Esophagus muscularis mucosa (tissue), 4 donors: ENCODE measurements around the gene TMPRSS12. TPM values are rescaled to one million over a fixed set of nuclear protein-coding genes. Genes with fewer than 3 reads are reported as not detected.
"Not testable (repeated sequence)": the region's sequence is repeated elsewhere in the genome, so short reads cannot be mapped to it uniquely, and the experiment has no call there.

Source experiments
- DNase-seq: peaks from one replicate; pipeline ENCODE4 v3.0.0-alpha.2; 2017; ENCODE audit errors: extremely low spot score
- H3K27ac ChIP-seq, 4 donors: fragments of 200-600 bp; sonication (generic); replicated peaks in 1 of 4; 1 replicate in 3 of 4; 2 replicates in 1 of 4; pipeline ENCODE4 v1.5.1; 2016 to 2019; ENCODE audit warnings: mild to moderate bottlenecking in 1 of 4
- H3K27me3 ChIP-seq, 4 donors: fragments of 200-600 bp; sonication (generic); one replicate each; pipeline versions ENCODE4 v1.5.1 to v1.6.0; 2016 to 2019
- H3K36me3 ChIP-seq, 4 donors: fragments of 200-600 bp; sonication (generic); one replicate each; pipeline ENCODE4 v1.5.1; 2016 to 2019
- H3K4me1 ChIP-seq, 4 donors: fragments of 200-600 bp; sonication (generic); one replicate each; pipeline ENCODE4 v1.5.1; 2016 to 2019
- H3K4me3 ChIP-seq, 4 donors: fragments of 200-600 bp; sonication (generic); 1 replicate in 2 of 4; 2 replicates in 2 of 4; pipeline ENCODE4 v1.5.1; 2016 to 2019; ENCODE audit warnings: mild to moderate bottlenecking in 4 of 4, moderate library complexity in 1 of 4
- H3K9me3 ChIP-seq, 4 donors: fragments of 200-600 bp; sonication (generic); 1 replicate in 3 of 4; 2 replicates in 1 of 4; pipeline ENCODE4 v1.5.1; 2016 to 2019
- EP300 ChIP-seq: sonication (generic); formaldehyde crosslinking; IDR thresholded peaks from one replicate; pipeline ENCODE4 v1.6.1; 2017; ENCODE audit warnings: antibody characterized with exemption
- POLR2A ChIP-seq: fragments of 450-650 bp; IDR thresholded peaks from one replicate; pipeline ENCODE4 v1.6.1; 2017; ENCODE audit warnings: antibody characterized with exemption, moderate library complexity, mild to moderate bottlenecking, low read depth
- POLR2AphosphoS5 ChIP-seq, 2 donors: sonication (generic); formaldehyde crosslinking; IDR thresholded peaks; one replicate each; pipeline ENCODE4 v1.6.1; 2017; ENCODE audit warnings: antibody characterized with exemption in 2 of 2
- WGBS: methylation state at CpG from one replicate; pipeline ENCODE4 v1.1.5; 2018; 5-methylcytosine and 5-hydroxymethylcytosine counted together
- intact Hi-C: fragments of 100-400 bp; cut with DNase I; formaldehyde crosslinking; loops from one replicate; pipeline ENCODE4 v1.15.1; 2023
- total RNA-seq, 4 donors: library from RNA; depleted of rRNA; stranded (reverse); fragments of >200 nt; gene quantifications; one replicate each; pipeline versions ENCODE4 v1.1.0 to v1.2.1, GENCODE V29; 2016
- TF ChIP-seq, protein P1 (sequence below), 3 experiments: fragments of 200-600 bp in 2 of 3; fragments of 450-650 bp in 1 of 3; sonication (generic) in 2 of 3; IDR thresholded peaks; one replicate each; pipeline ENCODE4 v1.5.1; 2017 to 2019; ENCODE audit warnings: antibody characterized with exemption in 3 of 3, mild to moderate bottlenecking in 2 of 3, moderate library complexity in 1 of 3

The TMPRSS12 gene
- total RNA-seq, 4 donors from 2014 or later = not detected

DNA sequence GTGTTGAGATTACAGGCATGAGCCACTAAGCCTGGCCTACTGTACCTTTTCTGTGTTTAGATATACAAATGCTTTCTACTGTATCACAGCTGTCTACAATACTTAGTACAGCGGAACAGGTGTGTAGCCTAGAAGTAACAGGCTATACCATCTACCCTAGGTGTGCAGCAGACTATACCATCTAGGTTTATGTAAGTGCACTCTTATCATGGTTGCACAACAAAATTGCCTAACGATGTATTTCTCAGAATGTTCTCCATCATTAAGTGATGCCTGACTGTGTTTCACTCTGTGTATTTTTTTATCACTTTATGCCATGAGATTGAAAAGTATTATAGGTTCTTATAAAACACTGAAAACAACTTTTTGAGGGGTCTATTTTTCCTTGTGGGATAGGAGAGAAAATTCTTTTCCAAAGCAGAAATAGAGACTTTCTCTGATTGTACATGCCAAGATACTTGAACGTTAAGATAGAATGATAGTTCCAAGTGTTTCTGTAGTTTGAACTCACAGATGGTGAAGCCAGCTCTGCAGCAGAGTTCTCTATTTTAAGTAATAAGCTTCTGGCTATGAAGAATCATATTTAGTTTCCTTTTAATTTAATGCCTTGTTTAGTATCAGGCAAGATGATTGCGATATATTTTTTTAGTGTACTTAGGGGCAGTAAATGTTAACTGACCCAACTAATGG lies 17.0 kb downstream of the TMPRSS12 start:
- TF ChIP-seq, protein P1, sequence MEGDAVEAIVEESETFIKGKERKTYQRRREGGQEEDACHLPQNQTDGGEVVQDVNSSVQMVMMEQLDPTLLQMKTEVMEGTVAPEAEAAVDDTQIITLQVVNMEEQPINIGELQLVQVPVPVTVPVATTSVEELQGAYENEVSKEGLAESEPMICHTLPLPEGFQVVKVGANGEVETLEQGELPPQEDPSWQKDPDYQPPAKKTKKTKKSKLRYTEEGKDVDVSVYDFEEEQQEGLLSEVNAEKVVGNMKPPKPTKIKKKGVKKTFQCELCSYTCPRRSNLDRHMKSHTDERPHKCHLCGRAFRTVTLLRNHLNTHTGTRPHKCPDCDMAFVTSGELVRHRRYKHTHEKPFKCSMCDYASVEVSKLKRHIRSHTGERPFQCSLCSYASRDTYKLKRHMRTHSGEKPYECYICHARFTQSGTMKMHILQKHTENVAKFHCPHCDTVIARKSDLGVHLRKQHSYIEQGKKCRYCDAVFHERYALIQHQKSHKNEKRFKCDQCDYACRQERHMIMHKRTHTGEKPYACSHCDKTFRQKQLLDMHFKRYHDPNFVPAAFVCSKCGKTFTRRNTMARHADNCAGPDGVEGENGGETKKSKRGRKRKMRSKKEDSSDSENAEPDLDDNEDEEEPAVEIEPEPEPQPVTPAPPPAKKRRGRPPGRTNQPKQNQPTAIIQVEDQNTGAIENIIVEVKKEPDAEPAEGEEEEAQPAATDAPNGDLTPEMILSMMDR (IDR thresholded peaks at IDR 0.05) = no peak
- WGBS = 80% methylated on average over 4 of the region's 4 CpGs
- no peak for DNase-seq
- H3K4me1 ChIP-seq = no peaks in the 10 kb centered on the region
- H3K4me3 ChIP-seq = no peak overlapping the region
- no peak overlapping the region for H3K27ac ChIP-seq
- intact Hi-C loops = no loop called here
- H3K27me3 ChIP-seq = no peaks in the 10 kb centered on the region
- H3K9me3 ChIP-seq = peaks cover 0 to 5% (median 2%) of the 10 kb centered on the region in 4 donors
- no peaks in the 10 kb centered on the region for H3K36me3 ChIP-seq

- Histone ChIP-seq H3K9me3 (no peaks in the 10 kb centered on the region), H3K27ac (no peak overlapping the region), H3K27me3 (no peaks in the 10 kb centered on the region), H3K36me3 (no peaks in the 10 kb centered on the region), H3K4me3 (no peak overlapping the region), H3K4me1 (no peaks in the 10 kb centered on the region)
- DNase-seq = no peak
- WGBS = 90% methylated on average over 6 of the region's 6 CpGs
- intact Hi-C loops = no loop called here
- TF ChIP-seq POLR2AphosphoS5 (IDR thresholded peaks at IDR 0.05) = no peak
- no peak for TF ChIP-seq POLR2A
Observed at GRCh38 chr12:50862316-50862715, 19.6 kb downstream of the TMPRSS12 start.

DNA sequence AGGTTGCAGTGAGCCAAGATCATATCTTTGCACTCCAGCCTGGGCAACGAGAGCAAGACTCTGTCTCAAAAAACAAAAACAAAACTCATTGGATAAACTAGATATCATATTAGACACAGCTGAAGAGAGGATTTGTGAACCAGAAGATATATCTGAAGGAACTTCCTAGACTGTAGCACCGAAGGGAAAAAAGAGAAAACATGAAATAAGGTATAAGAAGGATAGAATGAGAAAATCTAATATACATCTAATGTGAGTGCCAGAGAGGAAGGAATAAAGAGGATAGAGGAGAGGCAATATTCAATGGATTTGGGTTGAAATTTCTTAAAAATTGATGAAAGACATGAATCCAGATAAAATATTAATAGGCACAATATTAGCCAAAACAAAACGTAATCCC lies 22.5 kb downstream of the TMPRSS12 start:
- no peaks in the 10 kb centered on the region for H3K4me1 ChIP-seq
- no peak overlapping the region for H3K27ac ChIP-seq
- no peak overlapping the region for H3K4me3 ChIP-seq
- H3K27me3 ChIP-seq = no peaks in the 10 kb centered on the region
- intact Hi-C loops = no loop called here
- H3K36me3 ChIP-seq = no peaks in the 10 kb centered on the region
- TF ChIP-seq EP300 (no peak), POLR2AphosphoS5 (IDR thresholded peaks at IDR 0.05) (no peak), POLR2A (no peak)
- TF ChIP-seq, protein P1 (IDR thresholded peaks at IDR 0.05) = no peak
- no peak for DNase-seq
- 88% methylated on average over 3 of the region's 3 CpGs for WGBS
- H3K9me3 ChIP-seq = no peaks in the 10 kb centered on the region

GRCh38 chr12:50868881-50869280 lies 26.2 kb downstream of the TMPRSS12 start:
- intact Hi-C loops, DNase-seq, H3K27me3 ChIP-seq, H3K4me3 ChIP-seq, H3K36me3 ChIP-seq, H3K27ac ChIP-seq, H3K9me3 ChIP-seq, H3K4me1 ChIP-seq: not testable (repeated sequence)
- 47% methylated on average over 2 of the region's 2 CpGs for WGBS

GRCh38 chr12:50882563-50882962 lies 39.8 kb downstream of the TMPRSS12 start:
- Histone ChIP-seq H3K27ac (no peak overlapping the region), H3K4me1 (peaks cover 0 to 8% (median 3%) of the 10 kb centered on the region in 4 donors), H3K27me3 (no peaks in the 10 kb centered on the region), H3K9me3 (peaks cover 0 to 12% (median 6%) of the 10 kb centered on the region in 4 donors), H3K36me3 (no peaks in the 10 kb centered on the region), H3K4me3 (no peak overlapping the region)
- no peak for DNase-seq
- WGBS = 92% methylated on average over 3 of the region's 3 CpGs
- no peak for TF ChIP-seq EP300
- no peak for TF ChIP-seq POLR2A
- TF ChIP-seq, protein P1 (IDR thresholded peaks at IDR 0.05) = no peak
- no peak for TF ChIP-seq POLR2AphosphoS5 (IDR thresholded peaks at IDR 0.05)
- intact Hi-C loops = no loop called here

GRCh38 chr12:50887191-50887590 lies 44.5 kb downstream of the TMPRSS12 start:
- no peak for DNase-seq
- no peak for TF ChIP-seq POLR2AphosphoS5 (IDR thresholded peaks at IDR 0.05)
- TF ChIP-seq POLR2A = no peak
- no peak for TF ChIP-seq EP300
- TF ChIP-seq, protein P1 (IDR thresholded peaks at IDR 0.05) = no peak
- Histone ChIP-seq H3K4me1 (peaks cover 0 to 8% (median 3%) of the 10 kb centered on the region in 4 donors), H3K27me3 (no peaks in the 10 kb centered on the region), H3K27ac (no peak overlapping the region), H3K36me3 (no peaks in the 10 kb centered on the region), H3K4me3 (no peak overlapping the region), H3K9me3 (peaks cover 0 to 12% (median 6%) of the 10 kb centered on the region in 4 donors)
- intact Hi-C loops = no loop called here
- WGBS = 78% methylated on average over 3 of the region's 3 CpGs
